SK-N-SH treated with all-trans-retinoic acid at 6 μM for 48 hours (cell line): Measurements from ENCODE around the gene LMNTD2.

Source experiments
- ATAC-seq: fragments of 200-7000 bp; cut with Tn5 transposase; 3 replicates; pipeline ENCODE4 v1.9.1; 2020; ENCODE audit warnings: mild to moderate bottlenecking, moderate library complexity
- ARNTL ChIP-seq: fragments of 450-650 bp; formaldehyde crosslinking; IDR thresholded peaks from 2 replicates; pipeline ENCODE4 v1.5.0; 2020; ENCODE audit warnings: low read depth, mild to moderate bottlenecking, moderate library complexity, borderline replicate concordance
- BACH2 ChIP-seq: fragments of 250-450 bp; sonication (Bioruptor Pico); IDR thresholded peaks from 2 replicates; pipeline ENCODE4 v1.9.0; 2021; ENCODE audit warnings: mild to moderate bottlenecking, borderline replicate concordance
- CSDC2 ChIP-seq: fragments of 250-450 bp; sonication (Bioruptor Pico); IDR thresholded peaks from 2 replicates; pipeline ENCODE4 v1.5.0; 2020; ENCODE audit warnings: mild to moderate bottlenecking, moderate library complexity
- ESRRG ChIP-seq: fragments of 250-450 bp; sonication (Bioruptor Pico); IDR thresholded peaks from 2 replicates; pipeline ENCODE4 v1.6.1; 2021; ENCODE audit warnings: mild to moderate bottlenecking
- GLIS3 ChIP-seq: fragments of 250-450 bp; sonication (Bioruptor Pico); IDR thresholded peaks from 2 replicates; pipeline ENCODE4 v1.5.0; 2020; ENCODE audit warnings: mild to moderate bottlenecking, moderate library complexity
- ISL1 ChIP-seq: fragments of 250-450 bp; sonication (Bioruptor Pico); IDR thresholded peaks from 2 replicates; pipeline ENCODE4 v2.1.2; 2022; ENCODE audit warnings: mild to moderate bottlenecking, moderate library complexity
- OSR1 ChIP-seq: fragments of 250-450 bp; sonication (Bioruptor Pico); IDR thresholded peaks from 2 replicates; pipeline ENCODE4 v1.8.0; 2022; ENCODE audit warnings: moderate library complexity, mild to moderate bottlenecking, inconsistent platforms
- PPARA ChIP-seq: fragments of 250-450 bp; sonication (Bioruptor Pico); IDR thresholded peaks from 2 replicates; pipeline ENCODE4 v1.5.0; 2020; ENCODE audit warnings: mild to moderate bottlenecking, borderline replicate concordance
- SNAI2 ChIP-seq: fragments of 250-450 bp; sonication (Bioruptor Pico); IDR thresholded peaks from 2 replicates; pipeline ENCODE4 v1.5.0; 2020; ENCODE audit warnings: mild to moderate bottlenecking, moderate library complexity
- TCF4 ChIP-seq: fragments of 250-450 bp; sonication (Bioruptor Pico); IDR thresholded peaks from 2 replicates; pipeline ENCODE4 v1.8.0; 2021; ENCODE audit warnings: mild to moderate bottlenecking, moderate library complexity, borderline replicate concordance
- TOX ChIP-seq: fragments of 250-450 bp; sonication (Bioruptor Pico); IDR thresholded peaks from 2 replicates; pipeline ENCODE4 v1.8.0; 2021; ENCODE audit warnings: mild to moderate bottlenecking, moderate library complexity, borderline replicate concordance
- ZC3H10 ChIP-seq: fragments of 250-450 bp; sonication (Bioruptor Pico); IDR thresholded peaks from 2 replicates; pipeline ENCODE4 v1.5.1; 2021; ENCODE audit warnings: mild to moderate bottlenecking, moderate library complexity
- ZFP30 ChIP-seq: fragments of 450-650 bp; formaldehyde crosslinking; IDR thresholded peaks from 2 replicates; pipeline ENCODE4 v1.5.0; 2022; ENCODE audit warnings: mild to moderate bottlenecking, moderate library complexity
- ZNF565 ChIP-seq: fragments of 450-650 bp; formaldehyde crosslinking; conservative IDR thresholded peaks from 2 replicates; pipeline ENCODE4 v1.5.0; 2020; ENCODE audit warnings: low read depth, mild to moderate bottlenecking, moderate library complexity
- ZNF70 ChIP-seq: fragments of 450-650 bp; formaldehyde crosslinking; IDR thresholded peaks from 2 replicates; pipeline ENCODE4 v1.5.0; 2020; ENCODE audit warnings: mild to moderate bottlenecking, moderate library complexity
- ZNF8 ChIP-seq: fragments of 450-650 bp; formaldehyde crosslinking; IDR thresholded peaks from 2 replicates; pipeline ENCODE4 v1.5.0; 2020; ENCODE audit warnings: mild to moderate bottlenecking, moderate library complexity
- TF ChIP-seq, protein P1 (sequence below): fragments of 250-450 bp; sonication (Bioruptor Pico); IDR thresholded peaks from 2 replicates; pipeline ENCODE4 v1.8.0; 2021; ENCODE audit warnings: low read depth, mild to moderate bottlenecking, moderate library complexity, borderline replicate concordance
- TF ChIP-seq, protein P2 (sequence below): fragments of 250-450 bp; sonication (Bioruptor Pico); IDR thresholded peaks from 2 replicates; pipeline ENCODE4 v1.5.1; 2020; ENCODE audit warnings: low read depth, mild to moderate bottlenecking, moderate library complexity
- TF ChIP-seq, protein P3 (sequence below): fragments of 250-450 bp; sonication (Bioruptor Pico); IDR thresholded peaks from 2 replicates; pipeline ENCODE4 v1.8.0; 2020; ENCODE audit warnings: mild to moderate bottlenecking, moderate library complexity, borderline replicate concordance
- TF ChIP-seq, protein P4 (sequence below): fragments of 250-450 bp; sonication (Bioruptor Pico); IDR thresholded peaks from 2 replicates; pipeline ENCODE4 v1.5.0; 2020; ENCODE audit warnings: mild to moderate bottlenecking, moderate library complexity
- TF ChIP-seq, protein P5 (sequence below): fragments of 250-450 bp; sonication (Bioruptor Pico); IDR thresholded peaks from 2 replicates; pipeline ENCODE4 v1.5.1; 2021; ENCODE audit warnings: mild to moderate bottlenecking, moderate library complexity

The LMNTD2 gene

DNA sequence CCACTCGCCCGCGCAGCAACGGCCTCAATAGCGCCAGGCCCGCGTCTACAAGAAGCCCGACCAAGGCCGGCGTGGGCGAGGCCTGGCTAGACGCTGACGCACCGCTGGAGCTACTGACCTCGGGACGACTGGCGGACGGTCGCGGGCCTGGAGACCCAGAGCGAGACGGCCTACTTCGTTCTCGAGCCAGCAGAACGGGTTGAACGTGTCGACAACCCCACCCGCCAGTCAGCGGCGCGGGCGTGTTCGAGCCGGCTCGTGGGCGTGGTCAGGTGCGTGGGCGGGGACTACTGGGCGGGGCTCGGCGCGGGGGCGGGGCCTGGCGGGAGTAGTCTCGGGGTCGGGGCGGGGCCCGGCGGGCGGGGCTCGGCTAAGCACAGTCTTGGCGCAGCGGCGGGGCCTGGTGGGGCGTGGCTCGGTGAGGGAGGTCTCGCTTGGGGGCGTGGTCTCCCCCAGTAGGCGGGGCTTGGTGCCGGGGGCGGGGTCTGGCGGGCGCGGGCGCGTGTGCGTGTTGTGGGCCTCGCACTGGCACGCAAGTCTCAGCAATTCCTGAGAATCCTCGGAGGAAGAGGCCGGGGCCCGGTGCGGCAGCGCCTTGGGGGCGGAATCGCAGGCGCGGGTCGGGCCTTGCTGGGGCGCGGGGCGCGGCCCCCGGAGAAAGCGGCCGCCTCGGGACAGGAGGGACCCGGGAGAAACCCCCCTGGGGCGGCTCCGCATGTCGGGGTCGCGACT, 53.4 kb downstream of the LMNTD2 start, which contains the start of gene RNH1:
Gene RNH1, minus strand, starts transcription at position 248 of the 732 bp plus-strand sequence. CDS start 5,080 bp downstream, outside the sequence.
- ATAC-seq: peak; percentile 81
- TF ChIP-seq SNAI2 (no peak), ARNTL (CRISPR knock-in tag) (no peak), PPARA (CRISPR knock-in tag) (no peak), ZNF565 (no peak), ESRRG (CRISPR knock-in tag) (no peak), GLIS3 (CRISPR knock-in tag) (no peak), CSDC2 (no peak), TCF4 (CRISPR knock-in tag) (no peak), TOX (CRISPR knock-in tag) (no peak), ZNF70 (CRISPR knock-in tag) (no peak), OSR1 (no peak), ZFP30 (CRISPR knock-in tag) (no peak), ZC3H10 (CRISPR knock-in tag) (no peak)
- TF ChIP-seq, protein P1, sequence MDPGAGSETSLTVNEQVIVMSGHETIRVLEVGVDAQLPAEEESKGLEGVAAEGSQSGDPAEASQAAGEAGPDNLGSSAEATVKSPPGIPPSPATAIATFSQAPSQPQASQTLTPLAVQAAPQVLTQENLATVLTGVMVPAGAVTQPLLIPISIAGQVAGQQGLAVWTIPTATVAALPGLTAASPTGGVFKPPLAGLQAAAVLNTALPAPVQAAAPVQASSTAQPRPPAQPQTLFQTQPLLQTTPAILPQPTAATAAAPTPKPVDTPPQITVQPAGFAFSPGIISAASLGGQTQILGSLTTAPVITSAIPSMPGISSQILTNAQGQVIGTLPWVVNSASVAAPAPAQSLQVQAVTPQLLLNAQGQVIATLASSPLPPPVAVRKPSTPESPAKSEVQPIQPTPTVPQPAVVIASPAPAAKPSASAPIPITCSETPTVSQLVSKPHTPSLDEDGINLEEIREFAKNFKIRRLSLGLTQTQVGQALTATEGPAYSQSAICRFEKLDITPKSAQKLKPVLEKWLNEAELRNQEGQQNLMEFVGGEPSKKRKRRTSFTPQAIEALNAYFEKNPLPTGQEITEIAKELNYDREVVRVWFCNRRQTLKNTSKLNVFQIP (CRISPR knock-in tag): no peak
- TF ChIP-seq, protein P2, sequence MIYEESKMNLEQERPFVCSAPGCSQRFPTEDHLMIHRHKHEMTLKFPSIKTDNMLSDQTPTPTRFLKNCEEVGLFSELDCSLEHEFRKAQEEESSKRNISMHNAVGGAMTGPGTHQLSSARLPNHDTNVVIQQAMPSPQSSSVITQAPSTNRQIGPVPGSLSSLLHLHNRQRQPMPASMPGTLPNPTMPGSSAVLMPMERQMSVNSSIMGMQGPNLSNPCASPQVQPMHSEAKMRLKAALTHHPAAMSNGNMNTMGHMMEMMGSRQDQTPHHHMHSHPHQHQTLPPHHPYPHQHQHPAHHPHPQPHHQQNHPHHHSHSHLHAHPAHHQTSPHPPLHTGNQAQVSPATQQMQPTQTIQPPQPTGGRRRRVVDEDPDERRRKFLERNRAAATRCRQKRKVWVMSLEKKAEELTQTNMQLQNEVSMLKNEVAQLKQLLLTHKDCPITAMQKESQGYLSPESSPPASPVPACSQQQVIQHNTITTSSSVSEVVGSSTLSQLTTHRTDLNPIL (CRISPR knock-in tag): no peak
- TF ChIP-seq, protein P3, sequence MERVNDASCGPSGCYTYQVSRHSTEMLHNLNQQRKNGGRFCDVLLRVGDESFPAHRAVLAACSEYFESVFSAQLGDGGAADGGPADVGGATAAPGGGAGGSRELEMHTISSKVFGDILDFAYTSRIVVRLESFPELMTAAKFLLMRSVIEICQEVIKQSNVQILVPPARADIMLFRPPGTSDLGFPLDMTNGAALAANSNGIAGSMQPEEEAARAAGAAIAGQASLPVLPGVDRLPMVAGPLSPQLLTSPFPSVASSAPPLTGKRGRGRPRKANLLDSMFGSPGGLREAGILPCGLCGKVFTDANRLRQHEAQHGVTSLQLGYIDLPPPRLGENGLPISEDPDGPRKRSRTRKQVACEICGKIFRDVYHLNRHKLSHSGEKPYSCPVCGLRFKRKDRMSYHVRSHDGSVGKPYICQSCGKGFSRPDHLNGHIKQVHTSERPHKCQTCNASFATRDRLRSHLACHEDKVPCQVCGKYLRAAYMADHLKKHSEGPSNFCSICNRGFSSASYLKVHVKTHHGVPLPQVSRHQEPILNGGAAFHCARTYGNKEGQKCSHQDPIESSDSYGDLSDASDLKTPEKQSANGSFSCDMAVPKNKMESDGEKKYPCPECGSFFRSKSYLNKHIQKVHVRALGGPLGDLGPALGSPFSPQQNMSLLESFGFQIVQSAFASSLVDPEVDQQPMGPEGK: no peak
- TF ChIP-seq, protein P4, sequence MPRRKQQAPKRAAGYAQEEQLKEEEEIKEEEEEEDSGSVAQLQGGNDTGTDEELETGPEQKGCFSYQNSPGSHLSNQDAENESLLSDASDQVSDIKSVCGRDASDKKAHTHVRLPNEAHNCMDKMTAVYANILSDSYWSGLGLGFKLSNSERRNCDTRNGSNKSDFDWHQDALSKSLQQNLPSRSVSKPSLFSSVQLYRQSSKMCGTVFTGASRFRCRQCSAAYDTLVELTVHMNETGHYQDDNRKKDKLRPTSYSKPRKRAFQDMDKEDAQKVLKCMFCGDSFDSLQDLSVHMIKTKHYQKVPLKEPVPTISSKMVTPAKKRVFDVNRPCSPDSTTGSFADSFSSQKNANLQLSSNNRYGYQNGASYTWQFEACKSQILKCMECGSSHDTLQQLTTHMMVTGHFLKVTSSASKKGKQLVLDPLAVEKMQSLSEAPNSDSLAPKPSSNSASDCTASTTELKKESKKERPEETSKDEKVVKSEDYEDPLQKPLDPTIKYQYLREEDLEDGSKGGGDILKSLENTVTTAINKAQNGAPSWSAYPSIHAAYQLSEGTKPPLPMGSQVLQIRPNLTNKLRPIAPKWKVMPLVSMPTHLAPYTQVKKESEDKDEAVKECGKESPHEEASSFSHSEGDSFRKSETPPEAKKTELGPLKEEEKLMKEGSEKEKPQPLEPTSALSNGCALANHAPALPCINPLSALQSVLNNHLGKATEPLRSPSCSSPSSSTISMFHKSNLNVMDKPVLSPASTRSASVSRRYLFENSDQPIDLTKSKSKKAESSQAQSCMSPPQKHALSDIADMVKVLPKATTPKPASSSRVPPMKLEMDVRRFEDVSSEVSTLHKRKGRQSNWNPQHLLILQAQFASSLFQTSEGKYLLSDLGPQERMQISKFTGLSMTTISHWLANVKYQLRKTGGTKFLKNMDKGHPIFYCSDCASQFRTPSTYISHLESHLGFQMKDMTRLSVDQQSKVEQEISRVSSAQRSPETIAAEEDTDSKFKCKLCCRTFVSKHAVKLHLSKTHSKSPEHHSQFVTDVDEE (CRISPR knock-in tag): no peak

DNA sequence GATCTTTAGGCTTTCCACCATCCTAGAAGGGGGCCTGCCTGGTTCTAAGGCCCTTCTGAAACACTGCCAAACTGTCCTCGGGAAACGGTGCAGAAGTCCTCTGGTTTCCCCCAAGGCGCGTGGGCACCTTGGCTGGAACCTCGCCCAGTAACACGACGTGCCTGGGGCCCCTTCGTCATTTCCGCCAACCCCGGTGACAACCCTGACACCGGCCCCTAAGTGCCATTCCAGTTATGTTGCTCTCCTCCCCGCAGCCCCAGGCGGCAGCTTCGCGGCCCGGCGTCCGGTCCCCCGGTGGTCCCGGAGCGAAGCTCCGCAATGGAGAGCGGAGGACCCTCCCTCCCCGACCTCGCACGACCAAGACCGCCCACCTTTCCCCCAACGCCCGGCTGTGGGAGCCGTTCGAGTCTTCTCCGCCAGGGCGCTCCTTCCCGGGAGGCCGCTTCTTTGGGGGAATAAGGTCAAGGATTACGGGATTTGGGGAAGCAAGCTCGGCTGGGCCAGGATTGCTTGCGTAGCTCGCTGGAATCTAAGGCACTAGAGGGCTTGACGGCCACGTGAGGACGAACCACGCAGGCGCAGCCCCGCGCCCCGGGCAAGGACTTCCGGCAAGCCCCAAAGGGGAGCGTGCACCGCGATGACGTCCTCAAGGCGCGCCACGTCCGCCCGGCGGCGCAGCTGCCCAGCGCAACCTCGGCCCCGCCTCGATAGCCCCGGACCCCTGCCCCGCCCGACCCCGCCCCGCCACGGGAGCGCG, 54.1 kb downstream of the LMNTD2 start:
- TF ChIP-seq PPARA (CRISPR knock-in tag) (no peak), ISL1 (peak; percentile 18; the same call in 1 of the 2 replicates), TOX (CRISPR knock-in tag) (no peak), ZNF70 (CRISPR knock-in tag) (no peak), ZNF8 (CRISPR knock-in tag) (no peak), ZFP30 (CRISPR knock-in tag) (no peak), ARNTL (CRISPR knock-in tag) (no peak), GLIS3 (CRISPR knock-in tag) (no peak), ESRRG (CRISPR knock-in tag) (no peak; the same call in 1 of the 2 replicates), BACH2 (CRISPR knock-in tag) (no peak)
- TF ChIP-seq, protein P5, sequence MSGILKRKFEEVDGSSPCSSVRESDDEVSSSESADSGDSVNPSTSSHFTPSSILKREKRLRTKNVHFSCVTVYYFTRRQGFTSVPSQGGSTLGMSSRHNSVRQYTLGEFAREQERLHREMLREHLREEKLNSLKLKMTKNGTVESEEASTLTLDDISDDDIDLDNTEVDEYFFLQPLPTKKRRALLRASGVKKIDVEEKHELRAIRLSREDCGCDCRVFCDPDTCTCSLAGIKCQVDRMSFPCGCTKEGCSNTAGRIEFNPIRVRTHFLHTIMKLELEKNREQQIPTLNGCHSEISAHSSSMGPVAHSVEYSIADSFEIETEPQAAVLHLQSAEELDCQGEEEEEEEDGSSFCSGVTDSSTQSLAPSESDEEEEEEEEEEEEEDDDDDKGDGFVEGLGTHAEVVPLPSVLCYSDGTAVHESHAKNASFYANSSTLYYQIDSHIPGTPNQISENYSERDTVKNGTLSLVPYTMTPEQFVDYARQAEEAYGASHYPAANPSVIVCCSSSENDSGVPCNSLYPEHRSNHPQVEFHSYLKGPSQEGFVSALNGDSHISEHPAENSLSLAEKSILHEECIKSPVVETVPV (CRISPR knock-in tag): 0 out of 2 replicates have a peak, but pooled peaks have one; percentile 31
- TF ChIP-seq, protein P2 (CRISPR knock-in tag): no peak; the same call in 1 of the 2 replicates
- ATAC-seq: peak; percentile 81
